Measurements from ENCODE around the gene ECEL1. TPM values are rescaled to one million over a fixed set of nuclear protein-coding genes. Genes with fewer than 3 reads are reported as not detected.
"Not testable (repeated sequence)": the region's sequence is repeated elsewhere in the genome, so short reads cannot be mapped to it uniquely, and the experiment has no call there.

Gene ECEL1
- total RNA-seq: under 1 TPM in 2 of 4 donors, not detected in 2; 0.10 to 0.39 TPM

- 0 to 5% methylated on average over 29 to 32 of the region's 102 CpGs for WGBS, 2 donors
- TF ChIP-seq CTCF (IDR thresholded peaks at IDR 0.05) (no peak), POLR2A (IDR thresholded peaks at IDR 0.05) (no peak)
- intact Hi-C loops (cut with DNase I; ENCODE audit: low total_unique reads): no loop called here
- no peak for DNase-seq (ENCODE audit: low spot score in 2 of 2)
- no peak within 1 kb of the TSS for H3K4me3 ChIP-seq (ENCODE audit: low read depth, poor library complexity, severe bottlenecking)
Measured at GRCh38 chr2:232487385-232488096, at the start of gene ECEL1. Gene ECEL1 (minus strand): TSS chr2:232487834. CDS start chr2:232486653, 1,181 bp downstream.

- H3K4me3 ChIP-seq (ENCODE audit: low read depth, poor library complexity, severe bottlenecking): no peak overlapping the region
- WGBS, 2 donors: 50 to 73% methylated on average over 5 of the region's 5 CpGs
- intact Hi-C loops (cut with DNase I; ENCODE audit: low total_unique reads): no loop called here
- DNase-seq (ENCODE audit: low spot score in 2 of 2): peak in 1 of 2 donors; percentile 61
- TF ChIP-seq CTCF (IDR thresholded peaks at IDR 0.05) (no peak), POLR2A (IDR thresholded peaks at IDR 0.05) (no peak)
Measured at GRCh38 chr2:232537079-232537478, 49.4 kb upstream of the ECEL1 start.

- WGBS, 2 donors: 89% methylated on average over 5 of the region's 5 CpGs
- intact Hi-C loops (cut with DNase I; ENCODE audit: low total_unique reads): no loop called here
- no peak overlapping the region for H3K4me3 ChIP-seq (ENCODE audit: low read depth, poor library complexity, severe bottlenecking)
- TF ChIP-seq CTCF (IDR thresholded peaks at IDR 0.05) (no peak), POLR2A (IDR thresholded peaks at IDR 0.05) (no peak)
- DNase-seq (ENCODE audit: low spot score in 2 of 2): peak in 1 of 2 donors; percentile 61
Measured at GRCh38 chr2:232535761-232536530, 48.3 kb upstream of the ECEL1 start.

GRCh38 chr2:232534940-232535651, 47.5 kb upstream of the ECEL1 start:
- peak in 1 of 2 donors; percentile 62 for DNase-seq (ENCODE audit: low spot score in 2 of 2)
- intact Hi-C loops (cut with DNase I; ENCODE audit: low total_unique reads): no loop called here
- no peak overlapping the region for H3K4me3 ChIP-seq (ENCODE audit: low read depth, poor library complexity, severe bottlenecking)
- TF ChIP-seq CTCF (IDR thresholded peaks at IDR 0.05): no peak
- WGBS, 2 donors: 71 to 74% methylated on average over 12 to 13 of the region's 14 CpGs

GRCh38 chr2:232533944-232534710, 46.5 kb upstream of the ECEL1 start:
- WGBS, 2 donors: 69 to 71% methylated on average over 12 of the region's 13 CpGs
- DNase-seq (ENCODE audit: low spot score in 2 of 2): no peak
- H3K4me3 ChIP-seq (ENCODE audit: low read depth, poor library complexity, severe bottlenecking): no peak overlapping the region
- intact Hi-C loops (cut with DNase I; ENCODE audit: low total_unique reads): no loop called here
- TF ChIP-seq POLR2A (IDR thresholded peaks at IDR 0.05) (no peak), CTCF (IDR thresholded peaks at IDR 0.05) (no peak)

GRCh38 chr2:232532821-232533220, 45.2 kb upstream of the ECEL1 start:
- 78 to 88% methylated on average over 7 of the region's 7 CpGs for WGBS, 2 donors

More at GRCh38 chr2:232532821-232533220, 45.2 kb upstream of the ECEL1 start:
- H3K4me3 ChIP-seq (ENCODE audit: low read depth, poor library complexity, severe bottlenecking); DNase-seq (ENCODE audit: low spot score in 2 of 2); intact Hi-C loops (cut with DNase I; ENCODE audit: low total_unique reads): not testable (repeated sequence)
